RWPE2 (cell line): ENCODE data around the gene MUC5B.

Experiments
- ATAC-seq: fragments of 200-7000 bp; cut with Tn5 transposase; 3 replicates; pipeline ENCODE4 v1.9.1; 2021; ENCODE audit warnings: low read depth
- DNase-seq: peaks from one replicate; pipeline ENCODE4 v3.0.0-alpha.2; 2020; ENCODE audit warnings: low spot score
- H3K27ac ChIP-seq: fragments of 450-650 bp; 2 replicates; pipeline ENCODE4 v1.5.1; 2017; ENCODE audit warnings: mild to moderate bottlenecking; ENCODE audit not compliant: poor library complexity, severe bottlenecking
- H3K27me3 ChIP-seq: fragments of 250-450 bp; sonication (Bioruptor Pico); 2 replicates; pipeline ENCODE4 v1.5.1; 2021; ENCODE audit warnings: mild to moderate bottlenecking, moderate library complexity; ENCODE audit not compliant: insufficient read depth, poor library complexity, severe bottlenecking
- H3K36me3 ChIP-seq: fragments of 250-450 bp; sonication (Bioruptor Pico); 2 replicates; pipeline ENCODE4 v1.5.1; 2020; ENCODE audit warnings: low read depth, mild to moderate bottlenecking, moderate library complexity
- H3K4me1 ChIP-seq: fragments of 250-450 bp; sonication (Bioruptor Pico); 2 replicates; pipeline ENCODE4 v1.5.1; 2021; ENCODE audit warnings: mild to moderate bottlenecking, moderate library complexity; ENCODE audit not compliant: insufficient read depth, poor library complexity, severe bottlenecking
- H3K4me3 ChIP-seq: fragments of 250-450 bp; sonication (Bioruptor Pico); 2 replicates; pipeline ENCODE4 v1.5.1; 2021; ENCODE audit warnings: mild to moderate bottlenecking, moderate library complexity; ENCODE audit not compliant: severe bottlenecking
- H3K9me3 ChIP-seq: fragments of 250-450 bp; sonication (Bioruptor Pico); 2 replicates; pipeline ENCODE4 v1.5.1; 2021; ENCODE audit warnings: mild to moderate bottlenecking, moderate library complexity; ENCODE audit not compliant: severe bottlenecking
- CTCF ChIP-seq: fragments of 450-650 bp; IDR thresholded peaks from one replicate; pipeline ENCODE4 v1.5.1; 2017; ENCODE audit warnings: mild to moderate bottlenecking, moderate library complexity; ENCODE audit not compliant: poor library complexity, severe bottlenecking

The MUC5B gene

GRCh38 chr11:1232021-1232882 lies 9.4 kb downstream of the MUC5B start:
- DNase-seq, result peak; percentile 64
- TF ChIP-seq CTCF, result no peak
- H3K27ac ChIP-seq, result no peak overlapping the region

DNA sequence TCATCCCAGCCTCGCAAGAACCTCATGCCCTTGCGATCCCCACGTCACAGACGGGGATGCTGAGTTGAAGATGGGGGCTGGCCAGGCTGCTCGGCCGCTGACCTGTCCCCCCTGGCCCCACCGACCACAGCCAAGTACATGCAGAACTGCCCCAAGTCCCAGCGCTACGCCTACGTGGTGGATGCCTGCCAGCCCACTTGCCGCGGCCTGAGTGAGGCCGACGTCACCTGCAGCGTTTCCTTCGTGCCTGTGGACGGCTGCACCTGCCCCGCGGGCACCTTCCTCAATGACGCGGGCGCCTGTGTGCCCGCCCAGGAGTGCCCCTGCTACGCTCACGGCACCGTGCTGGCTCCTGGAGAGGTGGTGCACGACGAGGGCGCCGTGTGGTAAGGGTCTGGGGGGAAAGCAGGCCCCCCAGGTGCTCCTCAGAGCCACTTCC lies 10.0 kb downstream of the MUC5B start:
- no peak for ATAC-seq
- Histone ChIP-seq H3K9me3 (no peaks in the 10 kb centered on the region), H3K4me3 (no peak overlapping the region), H3K27me3 (peaks cover 35% of the 10 kb centered on the region), H3K4me1 (no peaks in the 10 kb centered on the region), H3K36me3 (no peaks in the 10 kb centered on the region), H3K27ac (no peak overlapping the region)
- TF ChIP-seq CTCF, result no peak
- peak; percentile 44 for DNase-seq

More at GRCh38 chr11:1232021-1232882, 9.4 kb downstream of the MUC5B start:
- Histone ChIP-seq H3K9me3 (no peaks in the 10 kb centered on the region), H3K4me3 (no peak overlapping the region), H3K36me3 (no peaks in the 10 kb centered on the region), H3K27me3 (peaks cover 35% of the 10 kb centered on the region), H3K4me1 (no peaks in the 10 kb centered on the region)
- no peak for ATAC-seq

DNA sequence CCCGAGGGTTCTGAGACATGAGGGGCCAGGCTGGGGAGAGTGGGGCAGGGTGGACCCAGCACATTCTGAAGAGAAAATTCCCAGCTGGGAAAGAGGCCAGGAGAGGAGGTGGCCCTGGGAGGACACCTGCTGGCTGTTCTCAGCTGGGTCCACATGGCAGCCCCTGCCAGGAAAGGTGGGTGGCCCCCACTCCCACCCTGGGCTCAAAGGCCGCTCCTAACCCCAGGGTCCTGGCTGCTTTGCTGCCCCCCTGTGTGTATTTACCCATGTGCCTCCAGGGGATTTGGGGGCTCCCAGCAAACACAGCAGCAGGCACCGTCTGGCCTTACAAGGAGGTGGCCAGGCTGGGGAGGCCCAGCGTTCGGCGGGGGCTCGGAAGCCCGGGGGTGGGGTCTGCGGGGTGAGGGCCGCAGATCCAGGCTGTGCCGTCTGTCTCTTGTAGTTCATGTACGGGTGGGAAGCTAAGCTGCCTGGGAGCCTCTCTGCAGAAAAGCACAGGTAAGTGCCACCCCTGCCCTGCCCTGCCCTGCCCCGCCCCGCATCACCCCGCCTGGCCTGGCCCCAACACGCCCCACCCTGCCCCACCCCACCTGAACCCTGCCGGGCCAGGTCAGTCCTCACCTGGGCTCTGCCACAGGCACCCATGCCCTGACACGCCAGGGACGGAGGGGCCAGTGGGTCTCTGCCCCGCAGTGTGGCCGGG lies 10.6 kb downstream of the MUC5B start:
- H3K9me3 ChIP-seq, result no peaks in the 10 kb centered on the region
- DNase-seq (no peak), ATAC-seq (no peak)

GRCh38 chr11:1234054-1234720 lies 11.3 kb downstream of the MUC5B start:
- DNase-seq, result peak; percentile 55
- H3K9me3 ChIP-seq, result no peaks in the 10 kb centered on the region
- no peak overlapping the region for H3K4me3 ChIP-seq
- no peak for TF ChIP-seq CTCF
- ATAC-seq, result no peak
- H3K4me1 ChIP-seq, result no peaks in the 10 kb centered on the region
- no peak overlapping the region for H3K27ac ChIP-seq
- peaks cover 35% of the 10 kb centered on the region for H3K27me3 ChIP-seq
- no peaks in the 10 kb centered on the region for H3K36me3 ChIP-seq

More for the DNA sequence above, 10.6 kb downstream of the MUC5B start:
- no peak overlapping the region for H3K27ac ChIP-seq
- H3K27me3 ChIP-seq, result peaks cover 35% of the 10 kb centered on the region
- TF ChIP-seq CTCF, result no peak
- H3K36me3 ChIP-seq, result no peaks in the 10 kb centered on the region
- H3K4me3 ChIP-seq, result no peak overlapping the region
- H3K4me1 ChIP-seq, result no peaks in the 10 kb centered on the region
